HG02759 (cell line): ENCODE measurements around the gene HNF4A.
A peak's percentile ranks its signal among the peaks of the same experiment; 100 is the strongest.
"Not testable (repeated sequence)": the region's sequence is repeated elsewhere in the genome, so short reads cannot be mapped to it uniquely, and the experiment has no call there.

Experiments used
- ATAC-seq: cut with Tn5 transposase; IDR thresholded peaks from one replicate; pipeline ENCODE4 v1.9.1; 2021; ENCODE audit warnings: mild to moderate bottlenecking, moderate library complexity; ENCODE audit not compliant: unreplicated experiment

Gene HNF4A

DNA sequence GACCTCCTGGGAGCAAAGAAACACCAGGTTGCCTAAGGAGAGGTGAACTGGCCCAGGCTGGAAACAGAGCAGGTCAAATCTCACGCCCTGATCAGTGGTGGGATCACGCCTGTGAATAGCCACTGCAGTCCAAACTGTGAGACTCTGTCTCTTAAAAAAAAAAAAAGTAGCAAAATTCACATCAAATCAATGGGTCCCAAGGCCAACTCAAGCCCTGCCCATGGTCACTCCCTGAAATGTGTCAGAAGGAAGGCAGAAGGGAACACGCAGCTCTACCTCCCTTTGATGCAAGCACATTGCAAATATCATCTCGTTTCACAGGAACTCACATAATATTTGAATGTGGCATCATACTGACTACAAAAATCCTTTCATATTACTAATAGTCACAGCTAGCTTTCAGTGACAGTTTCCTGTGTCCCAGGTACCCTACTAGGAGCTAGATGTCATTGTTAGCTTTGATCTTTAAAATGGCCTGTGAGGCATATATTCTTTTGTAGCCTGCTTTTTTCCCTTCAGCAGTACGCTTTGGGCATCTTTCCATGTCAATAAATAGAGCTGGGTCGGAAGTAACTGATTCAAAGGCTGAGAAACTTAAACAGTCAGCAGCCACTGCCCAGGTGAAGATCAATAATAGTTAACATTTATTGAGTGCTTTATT lies 105.8 kb downstream of the HNF4A start:
- ATAC-seq, result no peak

GRCh38 chr20:44461803-44462174 lies 106.3 kb downstream of the HNF4A start:
- no peak for ATAC-seq

GRCh38 chr20:44463466-44463865 lies 108.0 kb downstream of the HNF4A start:
- no peak for ATAC-seq

- no peak for ATAC-seq
These were observed 109.0 kb downstream of the HNF4A start for GRCh38 chr20:44464514-44464913.

GRCh38 chr20:44465001-44465560 lies 109.6 kb downstream of the HNF4A start:
- no peak for ATAC-seq

- ATAC-seq, result no peak
These were observed 111.9 kb downstream of the HNF4A start for GRCh38 chr20:44467289-44467883.

DNA sequence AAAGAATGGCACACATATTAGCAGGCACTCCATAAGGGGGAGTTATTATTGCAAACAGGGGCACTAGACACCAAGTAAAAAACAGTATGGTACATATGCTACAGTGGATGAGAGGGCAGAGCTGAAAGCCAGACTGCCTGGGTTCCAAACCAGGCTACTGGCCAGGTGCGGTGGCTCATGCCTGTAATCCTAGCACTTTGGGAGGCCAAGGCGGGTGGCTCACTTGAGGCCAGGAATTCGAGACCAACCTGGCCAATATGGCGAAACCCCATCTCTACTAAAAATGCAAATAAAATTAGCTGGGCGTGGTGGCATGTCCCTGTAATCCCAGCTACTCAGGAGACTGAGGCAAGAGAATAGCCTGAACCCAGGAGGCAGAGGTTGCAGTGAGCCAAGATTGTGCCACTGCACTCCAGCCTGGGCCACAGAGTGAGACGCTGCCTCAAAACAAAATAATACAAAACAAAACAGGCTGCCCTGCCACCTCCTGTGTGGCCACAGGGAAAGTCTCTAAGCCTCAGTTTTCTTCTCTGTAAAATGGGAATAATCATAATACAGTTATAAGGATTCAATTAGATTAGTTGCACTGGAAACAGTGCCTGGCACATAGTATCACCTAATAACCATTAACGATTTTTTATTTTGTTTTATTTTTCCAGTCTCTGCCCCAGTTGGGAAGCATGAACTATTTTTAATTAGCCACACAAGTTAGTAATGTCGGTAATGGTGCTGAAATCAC lies 112.7 kb downstream of the HNF4A start:
- ATAC-seq, result no peak

- ATAC-seq, result no peak
These were observed 114.8 kb downstream of the HNF4A start for GRCh38 chr20:44470327-44470726.

DNA sequence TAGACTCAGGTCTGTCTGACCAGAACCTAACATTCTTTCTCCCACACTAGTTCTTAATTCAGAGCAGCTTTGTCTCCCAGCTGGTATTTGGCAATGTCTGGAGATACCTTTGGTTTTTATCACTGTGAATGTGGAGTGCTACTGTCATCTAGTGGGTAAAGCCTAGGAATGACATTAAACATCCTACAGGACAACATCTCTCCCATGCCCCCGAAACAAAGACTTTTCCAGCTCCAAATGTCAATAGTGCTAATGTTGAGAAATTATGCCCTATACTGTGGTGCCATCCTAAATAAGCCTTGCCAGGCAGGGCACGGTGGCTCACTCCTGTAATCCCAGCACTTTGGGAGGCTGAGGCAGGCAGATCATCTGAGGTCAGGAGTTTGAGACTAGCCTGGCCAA lies 116.0 kb downstream of the HNF4A start:
- no peak for ATAC-seq

GRCh38 chr20:44472283-44472682 lies 116.8 kb downstream of the HNF4A start:
- not testable (repeated sequence) for ATAC-seq

- no peak for ATAC-seq
These were observed 119.8 kb downstream of the HNF4A start for GRCh38 chr20:44475372-44475693.

GRCh38 chr20:44475694-44476560 lies 120.4 kb downstream of the HNF4A start, which contains the start of gene TTPAL:
Gene TTPAL (plus strand): TSS chr20:44475874. CDS start chr20:44480000, 4,126 bp downstream.
- ATAC-seq, result peak; percentile 93

GRCh38 chr20:44477151-44477550 lies 121.7 kb downstream of the HNF4A start:
- no peak for ATAC-seq

GRCh38 chr20:44478206-44478605 lies 122.7 kb downstream of the HNF4A start:
- ATAC-seq, result no peak

DNA sequence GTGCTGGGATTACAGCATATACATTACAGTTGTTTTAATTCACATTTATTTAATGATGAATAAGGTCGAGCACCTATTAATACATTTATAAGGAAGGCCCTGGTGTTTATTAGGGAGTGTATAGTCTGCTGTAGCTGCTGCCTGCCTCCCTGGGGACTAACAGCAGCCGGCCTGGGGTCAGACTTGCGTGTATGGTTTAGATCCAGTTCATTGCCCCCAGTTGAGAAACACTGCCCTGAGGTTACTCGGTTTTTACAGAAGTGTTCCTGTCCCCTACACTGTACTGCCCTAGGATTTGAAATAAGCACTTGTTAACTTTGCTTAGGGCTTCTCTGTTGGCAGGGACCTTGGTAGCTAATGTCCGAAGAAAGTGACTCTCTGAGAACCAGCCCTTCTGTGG lies 124.1 kb downstream of the HNF4A start:
- peak; percentile 33 for ATAC-seq

- ATAC-seq, result no peak
These were observed 124.6 kb downstream of the HNF4A start for GRCh38 chr20:44480097-44480496.

- ATAC-seq, result no peak
These were observed 126.4 kb downstream of the HNF4A start for GRCh38 chr20:44481719-44482416.

DNA sequence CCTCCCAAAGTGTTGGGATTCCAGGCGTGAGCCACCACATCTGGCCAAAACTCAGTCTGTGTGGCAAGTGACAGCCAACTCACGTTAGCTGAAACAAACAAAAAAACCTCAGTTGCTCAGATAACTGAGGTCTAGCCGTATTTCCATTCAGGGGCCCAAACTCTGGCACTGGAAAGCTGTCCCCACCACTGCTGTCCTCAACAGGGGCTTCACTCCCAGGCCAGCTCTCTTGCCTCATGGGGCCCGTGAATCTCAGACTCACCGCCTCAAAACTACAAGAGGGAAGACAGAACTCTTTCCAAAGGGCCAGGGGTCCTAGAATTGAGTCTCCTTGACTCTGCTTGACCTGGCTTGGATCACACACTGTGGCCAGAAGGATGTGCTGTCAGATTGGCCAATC lies 127.6 kb downstream of the HNF4A start:
- no peak for ATAC-seq
